DMS 273 treated with DMSO at 0.1 percent for 48 hours (cell line): ENCODE results near the gene HNRNPUL2.
A peak's percentile ranks its signal among the peaks of the same experiment; 100 is the strongest.

Source experiments
- DNase-seq: peaks from one replicate; lab custom pipeline; 2025; lab: John Stamatoyannopoulos, UW

Gene HNRNPUL2

GRCh38 chr11:62666259-62666926, 60.9 kb downstream of the HNRNPUL2 start:
- DNase-seq, result no peak

GRCh38 chr11:62665599-62666258, 61.5 kb downstream of the HNRNPUL2 start:
- no peak for DNase-seq

- peak; percentile 82 for DNase-seq
Observed at GRCh38 chr11:62665075-62665598, 62.1 kb downstream of the HNRNPUL2 start, which contains the start of the genes C11orf98 and CSKMT. C11orf98 (minus strand) TSS chr11:62665210; CDS start chr11:62665169, 41 bp downstream. CSKMT (plus strand) TSS chr11:62665312; CDS start chr11:62665880, 568 bp downstream.

GRCh38 chr11:62664405-62665074, 62.7 kb downstream of the HNRNPUL2 start:
- DNase-seq, result peak; percentile 22
